Hepatocyte (in vitro differentiated cells): ENCODE results near the gene PSD. TPM values are rescaled to one million over a fixed set of nuclear protein-coding genes. Genes with fewer than 3 reads are reported as not detected.

Experiments
- DNase-seq: peaks from one replicate; pipeline ENCODE4 v3.0.0-alpha.2; 2016; ENCODE audit warnings: low spot score
- H2AFZ ChIP-seq: fragments of 200-600 bp; sonication (generic); 2 replicates; pipeline ENCODE4 v1.6.0; 2016; ENCODE audit warnings: antibody characterized with exemption, mild to moderate bottlenecking
- H3K27ac ChIP-seq: fragments of 200-600 bp; sonication (generic); 2 replicates; pipeline ENCODE4 v1.5.1; 2016; ENCODE audit warnings: mild to moderate bottlenecking
- H3K27me3 ChIP-seq: fragments of 200-600 bp; sonication (generic); 2 replicates; pipeline ENCODE4 v1.6.1; 2016
- H3K36me3 ChIP-seq: fragments of 200-600 bp; sonication (generic); replicated peaks from 2 replicates; pipeline ENCODE4 v1.5.1; 2016; ENCODE audit warnings: low read depth; ENCODE audit not compliant: insufficient read depth
- H3K4me1 ChIP-seq: fragments of 200-600 bp; sonication (generic); 2 replicates; pipeline ENCODE4 v1.5.1; 2016; ENCODE audit warnings: mild to moderate bottlenecking, moderate library complexity; ENCODE audit not compliant: insufficient read depth
- H3K4me2 ChIP-seq: fragments of 200-600 bp; sonication (generic); 2 replicates; pipeline ENCODE4 v1.6.0; 2016
- H3K4me3 ChIP-seq: fragments of 200-600 bp; sonication (generic); 2 replicates; pipeline ENCODE4 v1.5.1; 2016; ENCODE audit warnings: mild to moderate bottlenecking
- H3K79me2 ChIP-seq: fragments of 200-600 bp; sonication (generic); 2 replicates; pipeline ENCODE4 v1.6.0; 2017; ENCODE audit warnings: mild to moderate bottlenecking
- H3K9me2 ChIP-seq: fragments of 200-600 bp; sonication (generic); replicated peaks from 2 replicates; pipeline ENCODE4 v1.6.0; 2017; ENCODE audit warnings: mild to moderate bottlenecking; ENCODE audit not compliant: insufficient read depth
- H3K9me3 ChIP-seq: fragments of 200-600 bp; sonication (generic); 2 replicates; pipeline ENCODE4 v1.5.1; 2016; ENCODE audit warnings: low read depth, mild to moderate bottlenecking
- H4K20me1 ChIP-seq: fragments of 200-600 bp; sonication (generic); 2 replicates; pipeline ENCODE4 v1.6.0; 2016; ENCODE audit warnings: mild to moderate bottlenecking; ENCODE audit not compliant: insufficient read depth, poor library complexity, severe bottlenecking
- EZH2 ChIP-seq: fragments of 200-600 bp; sonication (generic); IDR thresholded peaks from 2 replicates; pipeline ENCODE4 v1.6.1; 2016; ENCODE audit warnings: antibody characterized with exemption, mild to moderate bottlenecking, borderline replicate concordance
- EZH2phosphoT487 ChIP-seq: fragments of 200-600 bp; sonication (generic); IDR thresholded peaks from one replicate; pipeline ENCODE4 v1.6.1; 2018; ENCODE audit warnings: antibody characterized with exemption, mild to moderate bottlenecking, low read depth, moderate library complexity; ENCODE audit not compliant: unreplicated experiment, severe bottlenecking
- WGBS: methylation state at CpG from one replicate; pipeline ENCODE4 v1.1.6; 2016; ENCODE audit warnings: low lambda C conversion rate; ENCODE audit errors: missing lambda C conversion rate; 5-methylcytosine and 5-hydroxymethylcytosine counted together
- polyA plus RNA-seq: library from polyadenylated mRNA; unstranded; fragments of >200 nt; fragmentation: Nextera tagmentation; extraction: Ambion mirVana; gene quantifications from 2 replicates; pipeline ENCODE4 v1.2.1, GENCODE V29; 2016
- total RNA-seq: library from RNA; depleted of rRNA; stranded (reverse); fragments of >200 nt; gene quantifications from 2 replicates; pipeline ENCODE4 v1.2.3, GENCODE V29; 2014
- TF ChIP-seq, protein P1 (sequence below): fragments of 200-600 bp; sonication (generic); IDR thresholded peaks from 2 replicates; pipeline ENCODE4 v1.5.1; 2016; ENCODE audit warnings: antibody characterized with exemption, mild to moderate bottlenecking; ENCODE audit not compliant: poor library complexity

Gene PSD
- total and polyA plus RNA-seq, 2 experiments from 2014 or later, result 13.1 to 20.1 TPM

DNA sequence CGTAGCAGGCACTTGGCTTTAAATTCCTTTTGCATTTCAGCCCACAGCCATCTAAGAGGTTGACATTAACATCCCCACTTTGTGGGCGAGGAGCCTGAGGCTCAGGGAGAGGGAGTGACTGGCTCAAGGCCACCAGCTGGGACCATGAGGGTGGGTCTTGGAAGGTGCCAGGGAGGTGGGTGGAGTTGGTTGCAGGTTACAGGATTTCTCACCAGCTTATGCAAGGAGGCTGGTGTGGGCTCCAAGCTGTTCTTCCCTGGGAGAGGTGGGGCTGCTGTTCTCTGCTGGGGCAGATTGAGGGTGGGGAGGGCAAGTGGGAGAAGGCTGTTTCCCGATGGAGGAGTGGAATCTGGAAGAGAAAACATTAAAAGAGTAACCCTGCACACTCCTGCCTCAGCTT is 46.9 kb upstream of the PSD start:
- Histone ChIP-seq H3K9me2 (no peaks in the 10 kb centered on the region), H3K4me1 (peaks cover 15% of the 10 kb centered on the region), H3K27ac (no peak overlapping the region), H3K79me2 (peaks cover 7% of the 10 kb centered on the region), H3K9me3 (no peaks in the 10 kb centered on the region), H2AFZ (no peak overlapping the region), H3K36me3 (no peaks in the 10 kb centered on the region), H4K20me1 (no peaks in the 10 kb centered on the region), H3K4me2 (no peak overlapping the region), H3K27me3 (no peaks in the 10 kb centered on the region), H3K4me3 (no peak overlapping the region)
- TF ChIP-seq EZH2 (no peak), EZH2phosphoT487 (no peak)
- TF ChIP-seq, protein P1, sequence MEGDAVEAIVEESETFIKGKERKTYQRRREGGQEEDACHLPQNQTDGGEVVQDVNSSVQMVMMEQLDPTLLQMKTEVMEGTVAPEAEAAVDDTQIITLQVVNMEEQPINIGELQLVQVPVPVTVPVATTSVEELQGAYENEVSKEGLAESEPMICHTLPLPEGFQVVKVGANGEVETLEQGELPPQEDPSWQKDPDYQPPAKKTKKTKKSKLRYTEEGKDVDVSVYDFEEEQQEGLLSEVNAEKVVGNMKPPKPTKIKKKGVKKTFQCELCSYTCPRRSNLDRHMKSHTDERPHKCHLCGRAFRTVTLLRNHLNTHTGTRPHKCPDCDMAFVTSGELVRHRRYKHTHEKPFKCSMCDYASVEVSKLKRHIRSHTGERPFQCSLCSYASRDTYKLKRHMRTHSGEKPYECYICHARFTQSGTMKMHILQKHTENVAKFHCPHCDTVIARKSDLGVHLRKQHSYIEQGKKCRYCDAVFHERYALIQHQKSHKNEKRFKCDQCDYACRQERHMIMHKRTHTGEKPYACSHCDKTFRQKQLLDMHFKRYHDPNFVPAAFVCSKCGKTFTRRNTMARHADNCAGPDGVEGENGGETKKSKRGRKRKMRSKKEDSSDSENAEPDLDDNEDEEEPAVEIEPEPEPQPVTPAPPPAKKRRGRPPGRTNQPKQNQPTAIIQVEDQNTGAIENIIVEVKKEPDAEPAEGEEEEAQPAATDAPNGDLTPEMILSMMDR, result no peak
- 65% methylated on average over 3 of the region's 3 CpGs for WGBS
- DNase-seq, result no peak

DNA sequence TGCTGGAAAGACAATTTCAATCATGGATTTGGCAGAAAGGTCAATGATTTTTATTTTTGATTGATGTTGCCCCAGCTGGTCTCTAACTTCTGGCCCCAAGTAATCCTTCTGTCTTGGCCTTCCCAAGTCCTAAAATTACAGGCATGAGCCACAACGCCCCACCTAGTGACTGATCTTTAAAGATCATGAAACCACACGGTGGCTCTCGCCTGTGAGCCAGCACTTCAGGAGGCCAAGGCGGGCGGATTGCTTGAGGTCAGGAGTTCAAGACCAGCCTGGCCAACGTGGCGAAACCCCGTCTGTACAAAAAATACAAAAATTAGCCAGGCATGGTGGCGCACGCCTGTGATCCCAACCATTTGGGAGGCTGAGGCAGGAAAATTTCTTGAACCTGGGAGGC is 45.4 kb upstream of the PSD start:
- no peaks in the 10 kb centered on the region for H3K27me3 ChIP-seq
- 75% methylated on average over 10 of the region's 10 CpGs for WGBS
- TF ChIP-seq EZH2phosphoT487 (no peak), EZH2 (no peak)
- TF ChIP-seq, protein P1, result no peak
- no peak overlapping the region for H2AFZ ChIP-seq
- no peak overlapping the region for H3K4me3 ChIP-seq
- H3K27ac ChIP-seq, result no peak overlapping the region
- no peaks in the 10 kb centered on the region for H3K36me3 ChIP-seq
- DNase-seq, result no peak
- H3K9me2 ChIP-seq, result no peaks in the 10 kb centered on the region
- peaks cover 7% of the 10 kb centered on the region for H3K79me2 ChIP-seq
- H4K20me1 ChIP-seq, result no peaks in the 10 kb centered on the region
- H3K4me2 ChIP-seq, result peak overlapping the region; percentile 96
- peaks cover 15% of the 10 kb centered on the region for H3K4me1 ChIP-seq
- H3K9me3 ChIP-seq, result no peaks in the 10 kb centered on the region

DNA sequence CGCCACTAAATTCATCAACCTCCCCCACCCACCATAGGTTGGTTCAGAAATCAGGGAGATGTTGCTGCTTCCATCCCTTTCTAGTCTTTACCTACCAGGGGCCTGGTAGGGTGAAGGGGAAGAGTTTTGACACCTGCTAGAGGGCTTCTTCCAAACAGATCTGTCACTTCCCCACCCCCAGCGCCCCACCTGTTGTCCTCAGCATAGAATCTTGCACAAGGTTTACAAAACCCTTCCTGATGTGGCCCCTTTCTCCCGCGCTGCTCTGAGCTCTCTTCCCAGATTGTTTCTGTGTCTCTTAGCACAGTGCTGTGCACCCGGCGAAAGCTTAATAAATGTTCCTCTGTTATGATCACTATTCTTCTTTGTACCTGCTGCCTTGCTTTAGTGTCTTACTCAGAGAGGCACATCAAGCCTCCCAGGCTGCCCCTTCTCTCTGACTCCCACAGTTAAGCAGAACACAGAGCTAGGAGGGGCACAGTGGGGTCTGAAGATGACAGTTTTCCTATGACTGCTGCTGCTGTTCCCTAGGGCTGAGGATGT is 44.0 kb upstream of the PSD start:
- TF ChIP-seq EZH2, result no peak
- peak overlapping the region; percentile 96 for H3K4me2 ChIP-seq
- 74% methylated on average over 6 of the region's 6 CpGs for WGBS

DNA sequence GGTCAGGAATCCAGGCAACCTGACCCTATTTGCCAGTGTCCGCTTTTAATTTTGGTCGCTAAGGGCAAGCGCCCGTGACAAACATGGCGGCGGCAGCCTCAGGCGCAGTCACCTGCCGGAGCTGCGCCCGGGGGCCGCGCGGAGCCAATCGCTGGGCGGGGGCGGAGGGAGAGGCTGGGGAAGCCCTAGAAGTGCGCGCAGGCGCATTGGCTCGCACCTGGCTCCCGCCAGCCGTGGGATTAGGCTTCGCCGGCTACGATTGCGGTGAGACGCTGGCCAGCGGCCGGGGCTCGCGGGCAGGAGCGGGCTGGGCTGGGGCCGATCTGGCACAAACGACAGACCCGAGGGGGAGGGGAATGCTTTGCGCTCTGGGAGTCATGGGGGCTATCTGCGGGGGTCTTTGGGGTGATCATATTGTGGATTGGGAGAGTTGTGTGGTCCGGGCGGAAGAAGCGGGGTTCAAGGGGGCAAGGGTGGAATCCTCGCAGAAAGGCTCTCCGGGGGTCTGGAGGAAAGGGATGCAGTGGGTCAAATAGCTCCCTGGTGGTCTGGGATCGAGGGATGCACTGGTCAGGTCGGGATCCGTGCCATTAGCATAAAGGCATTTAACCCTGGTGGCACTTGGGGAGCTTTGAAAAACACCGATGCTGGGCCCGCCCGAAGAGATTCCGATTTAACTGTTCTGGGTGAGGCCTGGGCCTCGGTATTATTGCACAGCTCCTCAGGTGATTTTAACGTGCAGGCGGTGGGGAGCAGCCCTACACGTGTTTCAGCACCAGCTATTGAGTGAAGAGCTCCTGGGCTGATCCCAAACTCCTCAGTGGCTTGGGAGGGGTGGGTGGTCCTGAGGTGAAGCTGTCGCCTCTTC is 42.8 kb upstream of the PSD start:
- Histone ChIP-seq H3K36me3 (no peaks in the 10 kb centered on the region), H3K9me2 (no peaks in the 10 kb centered on the region), H3K4me2 (peak overlapping the region; percentile 96), H4K20me1 (no peaks in the 10 kb centered on the region), H2AFZ (peak overlapping the region; percentile 86), H3K27me3 (no peaks in the 10 kb centered on the region), H3K4me1 (peaks cover 22% of the 10 kb centered on the region), H3K79me2 (peaks cover 7% of the 10 kb centered on the region), H3K9me3 (no peaks in the 10 kb centered on the region), H3K4me3 (peak overlapping the region; percentile 49), H3K27ac (peak overlapping the region; percentile 20)
- TF ChIP-seq, protein P1, result no peak
- TF ChIP-seq EZH2phosphoT487 (no peak), EZH2 (no peak)
- WGBS, result 2% methylated on average over 49 of the region's 54 CpGs
- peak; percentile 98 for DNase-seq

More for the DNA sequence above, 44.0 kb upstream of the PSD start:
- Histone ChIP-seq H3K36me3 (no peaks in the 10 kb centered on the region), H2AFZ (no peak overlapping the region), H3K4me1 (peaks cover 20% of the 10 kb centered on the region), H3K79me2 (peaks cover 7% of the 10 kb centered on the region), H3K9me3 (no peaks in the 10 kb centered on the region), H3K9me2 (no peaks in the 10 kb centered on the region), H3K27me3 (no peaks in the 10 kb centered on the region), H3K27ac (peak overlapping the region; percentile 24), H3K4me3 (no peak overlapping the region), H4K20me1 (no peaks in the 10 kb centered on the region)
- DNase-seq, result no peak
